B cell (primary cell): ENCODE data around the gene GPR18. TPM values are rescaled to one million over a fixed set of nuclear protein-coding genes. Genes with fewer than 3 reads are reported as not detected.
"Not testable (repeated sequence)": the region's sequence is repeated elsewhere in the genome, so short reads cannot be mapped to it uniquely, and the experiment has no call there.

ENCODE experiments used
- ATAC-seq: fragments of 200-7000 bp; cut with Tn5 transposase; one replicate; pipeline ENCODE4 v1.10.0; 2021; ENCODE audit warnings: low read depth, mild to moderate bottlenecking, moderate number of reproducible peaks, moderate library complexity
- CTCF ChIA-PET: fragments of 350-600 bp; sonication (Branson Sonifier 250); formaldehyde crosslinking; loops from one replicate; lab custom pipeline; 2021; ENCODE audit warnings: antibody characterized with exemption, inconsistent platforms; lab: Charles Lee
- POLR2A ChIA-PET: fragments of 350-600 bp; sonication (Branson Sonifier 250); formaldehyde crosslinking; loops from one replicate; lab custom pipeline; 2021; ENCODE audit warnings: antibody characterized with exemption; lab: Charles Lee
- DNase-seq: peaks from one replicate; pipeline ENCODE4 v3.0.0; 2013
- H2AFZ ChIP-seq: 2 replicates; pipeline ENCODE4 v1.6.1; 2012; ENCODE audit warnings: mild to moderate bottlenecking, low read depth, low read length; ENCODE audit not compliant: insufficient read depth, poor library complexity, severe bottlenecking
- H3K27ac ChIP-seq, 2 donors: 1 replicate in 1 of 2; 2 replicates in 1 of 2; pipeline ENCODE4 v1.5.1; 2012 to 2013; ENCODE audit warnings: low read length in 2 of 2, mild to moderate bottlenecking in 2 of 2, moderate library complexity in 1 of 2
- H3K27me3 ChIP-seq, 4 experiments: fragments of 200-600 bp in 1 of 4; sonication (generic) in 1 of 4; replicated peaks in 1 of 4; 1 replicate in 2 of 4; 2 replicates in 2 of 4; pipeline versions ENCODE4 v1.6.1 to v1.7.0; 2013 to 2016; ENCODE audit warnings: low read length in 3 of 4, mild to moderate bottlenecking in 2 of 4, mixed read lengths in 1 of 4, moderate library complexity in 1 of 4; ENCODE audit not compliant: insufficient read depth in 4 of 4, control insufficient read depth in 3 of 4; ENCODE audit errors: control extremely low read depth in 1 of 4
- H3K36me3 ChIP-seq, 2 experiments: replicated peaks in 1 of 2; 1 replicate in 1 of 2; 2 replicates in 1 of 2; pipeline versions ENCODE4 v1.6.1 to v1.7.1; 2013; ENCODE audit warnings: low read length in 1 of 2; ENCODE audit not compliant: insufficient read depth in 2 of 2, control insufficient read depth in 1 of 2; ENCODE audit errors: control extremely low read depth in 1 of 2, extremely low read depth in 1 of 2
- H3K4me1 ChIP-seq, 2 donors: fragments of 200-600 bp in 1 of 2; sonication (generic) in 1 of 2; 1 replicate in 1 of 2; 2 replicates in 1 of 2; pipeline versions ENCODE4 v1.5.1 to v1.6.1; 2013 to 2017; ENCODE audit warnings: low read length in 2 of 2; ENCODE audit not compliant: control insufficient read depth in 2 of 2, insufficient read depth in 2 of 2
- H3K4me2 ChIP-seq: replicated peaks from 2 replicates; pipeline ENCODE3; 2012; ENCODE audit warnings: mild to moderate bottlenecking, low read depth, low read length; ENCODE audit not compliant: poor library complexity, severe bottlenecking
- H3K4me3 ChIP-seq, 5 experiments: fragments of 200-600 bp in 1 of 5; sonication (generic) in 1 of 5; 1 replicate in 3 of 5; 2 replicates in 2 of 5; pipeline versions ENCODE4 v1.5.1 to v1.7.0; 2011 to 2016; ENCODE audit warnings: low read length in 4 of 5, mild to moderate bottlenecking in 4 of 5, low read depth in 2 of 5, control low read depth in 1 of 5, moderate library complexity in 1 of 5; ENCODE audit not compliant: insufficient read depth in 1 of 5; ENCODE audit errors: control extremely low read depth in 1 of 5, extremely low read depth in 1 of 5
- H3K79me2 ChIP-seq: fragments of 200-600 bp; sonication (generic); one replicate; pipeline ENCODE4 v1.6.0; 2016; ENCODE audit warnings: low read length; ENCODE audit not compliant: control insufficient read depth, insufficient read depth
- H3K9ac ChIP-seq: fragments of 200-600 bp; sonication (generic); 2 replicates; pipeline ENCODE4 v1.6.1; 2017; ENCODE audit warnings: mild to moderate bottlenecking, low read length, moderate library complexity
- H3K9me3 ChIP-seq, 3 donors: one replicate each; pipeline versions ENCODE4 v1.6.1 to v1.7.1; 2013; ENCODE audit warnings: low read length in 2 of 3; ENCODE audit not compliant: control insufficient read depth in 2 of 3, insufficient read depth in 1 of 3; ENCODE audit errors: control extremely low read depth in 1 of 3
- H4K20me1 ChIP-seq: 2 replicates; pipeline ENCODE4 v1.6.0; 2012; ENCODE audit warnings: mild to moderate bottlenecking, low read length; ENCODE audit not compliant: insufficient read depth, control insufficient read depth, poor library complexity, severe bottlenecking
- H3K27ac Mint-ChIP-seq: one replicate; pipeline ENCODE4 v1.8.0; 2021; ENCODE audit warnings: mixed read lengths
- H3K27me3 Mint-ChIP-seq: one replicate; pipeline ENCODE4 v1.8.0; 2021; ENCODE audit warnings: mixed read lengths
- H3K4me1 Mint-ChIP-seq: one replicate; pipeline ENCODE4 v1.8.0; 2021; ENCODE audit warnings: mixed read lengths
- H3K4me3 Mint-ChIP-seq: one replicate; pipeline ENCODE4 v1.8.0; 2021; ENCODE audit warnings: mixed read lengths
- H3K9me3 Mint-ChIP-seq: one replicate; pipeline ENCODE4 v1.8.0; 2022; ENCODE audit warnings: mixed read lengths; ENCODE audit not compliant: insufficient read depth
- WGBS: methylation state at CpG from one replicate; pipeline ENCODE4 v1.1.5; 2013; ENCODE audit warnings: missing lambda C conversion rate; ENCODE audit not compliant: insufficient coverage; 5-methylcytosine and 5-hydroxymethylcytosine counted together
- intact Hi-C: fragments of 100-400 bp; cut with micrococcal nuclease; formaldehyde crosslinking; loops from one replicate; pipeline ENCODE4 v1.10.0; 2022
- polyA plus RNA-seq: library from polyadenylated mRNA; depleted of rRNA; stranded (reverse); fragments of >200 nt; gene quantifications from 2 replicates; pipeline ENCODE4 v1.2.3, GENCODE V29; 2012
- total RNA-seq, 2 donors: library from RNA; stranded (reverse); fragments of 120-200 nt in 1 of 2; gene quantifications; 1 replicate in 1 of 2; 2 replicates in 1 of 2; pipeline versions ENCODE4 v1.2.3 to v1.2.4, GENCODE V29; 2013 to 2022
- TF ChIP-seq, protein P1 (sequence below): fragments of 200-600 bp; IDR thresholded peaks from one replicate; pipeline ENCODE4 v1.8.0; 2022; ENCODE audit warnings: antibody characterized with exemption, mild to moderate bottlenecking

The GPR18 gene
- total and polyA plus RNA-seq, 2 donors (not counting 1 experiment from before 2014, with no cell fraction given): 19.1 to 54.8 TPM

DNA sequence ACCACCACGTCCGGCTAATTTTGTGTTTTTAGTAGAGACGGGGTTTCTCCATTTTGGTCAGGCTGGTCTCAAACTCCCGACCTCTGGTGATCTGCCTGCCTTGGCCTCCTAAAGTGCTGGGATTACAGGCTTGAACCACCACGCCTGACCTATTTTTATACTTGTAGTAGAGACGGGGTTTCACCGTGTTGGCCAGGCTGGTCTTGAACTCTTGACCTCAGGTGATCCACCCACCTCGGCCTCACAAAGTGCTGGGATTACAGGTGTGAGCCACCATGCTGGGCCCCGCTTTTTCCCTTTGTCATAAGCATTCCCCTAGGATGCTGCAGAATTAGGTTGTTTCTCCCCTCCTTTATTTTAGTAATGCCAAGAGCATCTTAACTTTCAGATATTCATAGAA, 47.6 kb downstream of the GPR18 start:
- intact Hi-C loops, DNase-seq, H3K4me2 ChIP-seq, H3K9me3 Mint-ChIP-seq, H3K27me3 ChIP-seq, H3K9me3 ChIP-seq, H3K27ac ChIP-seq, H2AFZ ChIP-seq, ATAC-seq, H3K9ac ChIP-seq, H3K4me3 Mint-ChIP-seq, POLR2A ChIA-PET, H3K27ac Mint-ChIP-seq, H3K27me3 Mint-ChIP-seq, H3K4me3 ChIP-seq: not testable (repeated sequence)
- H3K4me1 Mint-ChIP-seq: peaks cover 75% of the 10 kb centered on the region
- H3K36me3 ChIP-seq: peaks cover 0 to 34% of the 10 kb centered on the region in 2 experiments
- H4K20me1 ChIP-seq: peaks cover 90% of the 10 kb centered on the region
- WGBS: 81% methylated on average over 6 of the region's 9 CpGs
- peaks cover 100% of the 10 kb centered on the region for H3K79me2 ChIP-seq
- CTCF ChIA-PET: interaction anchor here (1.3 kb wide), 1 partner anchor 59 kb away, joined by 3 read pairs; no protein-coding TSS in a partner anchor
- peaks cover 47 to 48% of the 10 kb centered on the region in 2 donors for H3K4me1 ChIP-seq

DNA sequence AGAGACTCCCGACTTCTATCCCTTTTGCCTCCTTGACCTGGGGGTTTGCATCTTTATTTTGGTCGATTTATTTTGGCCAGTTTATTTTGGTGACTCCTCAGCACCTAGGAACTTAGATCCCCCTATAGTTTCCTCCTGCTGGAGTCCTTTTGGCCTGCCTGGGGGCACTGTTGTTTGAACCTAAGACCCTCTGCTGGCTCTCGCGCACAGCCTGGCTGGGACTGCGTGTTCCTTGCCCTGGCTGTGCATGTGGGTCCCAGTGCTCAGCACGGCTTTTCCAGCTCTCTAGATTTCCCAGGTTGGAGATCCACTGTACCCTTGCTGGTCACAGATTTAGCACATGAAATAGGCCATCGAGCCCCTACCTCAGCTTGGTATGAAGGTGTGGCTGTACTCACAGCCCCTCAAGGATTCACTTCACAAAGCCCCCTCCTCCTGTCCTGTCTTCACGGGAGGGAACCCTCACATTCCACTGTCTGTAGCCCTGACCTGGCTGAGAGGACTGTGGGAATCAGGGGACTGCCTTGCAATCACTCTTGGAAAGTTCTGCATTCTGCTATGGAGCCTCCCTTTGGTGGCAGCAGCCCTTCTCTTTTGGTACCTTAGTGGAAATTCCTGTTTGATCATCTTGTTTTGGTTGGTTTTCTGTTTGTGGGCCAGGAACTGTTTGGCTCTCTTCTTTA, 49.2 kb downstream of the GPR18 start:
- DNase-seq: no peak
- Histone ChIP-seq H3K27ac (no peak overlapping the region), H3K9me3 (no peaks in the 10 kb centered on the region), H3K4me3 (no peak overlapping the region), H3K79me2 (peaks cover 97% of the 10 kb centered on the region), H4K20me1 (peaks cover 87% of the 10 kb centered on the region), H3K4me1 (peaks cover 45 to 47% of the 10 kb centered on the region in 2 donors), H3K36me3 (peaks cover 0 to 34% of the 10 kb centered on the region in 2 experiments), H2AFZ (no peak overlapping the region), H3K4me2 (no peak overlapping the region), H3K9ac (no peak overlapping the region), H3K27me3 (no peaks in the 10 kb centered on the region)
- intact Hi-C loops: no loop called here
- H3K4me3 Mint-ChIP-seq: no peak overlapping the region
- peak overlapping the region; percentile 5 for H3K27ac Mint-ChIP-seq
- no peaks in the 10 kb centered on the region for H3K27me3 Mint-ChIP-seq
- POLR2A ChIA-PET: no interaction called here
- ATAC-seq: no peak
- H3K4me1 Mint-ChIP-seq: peaks cover 75% of the 10 kb centered on the region
- TF ChIP-seq, protein P1, sequence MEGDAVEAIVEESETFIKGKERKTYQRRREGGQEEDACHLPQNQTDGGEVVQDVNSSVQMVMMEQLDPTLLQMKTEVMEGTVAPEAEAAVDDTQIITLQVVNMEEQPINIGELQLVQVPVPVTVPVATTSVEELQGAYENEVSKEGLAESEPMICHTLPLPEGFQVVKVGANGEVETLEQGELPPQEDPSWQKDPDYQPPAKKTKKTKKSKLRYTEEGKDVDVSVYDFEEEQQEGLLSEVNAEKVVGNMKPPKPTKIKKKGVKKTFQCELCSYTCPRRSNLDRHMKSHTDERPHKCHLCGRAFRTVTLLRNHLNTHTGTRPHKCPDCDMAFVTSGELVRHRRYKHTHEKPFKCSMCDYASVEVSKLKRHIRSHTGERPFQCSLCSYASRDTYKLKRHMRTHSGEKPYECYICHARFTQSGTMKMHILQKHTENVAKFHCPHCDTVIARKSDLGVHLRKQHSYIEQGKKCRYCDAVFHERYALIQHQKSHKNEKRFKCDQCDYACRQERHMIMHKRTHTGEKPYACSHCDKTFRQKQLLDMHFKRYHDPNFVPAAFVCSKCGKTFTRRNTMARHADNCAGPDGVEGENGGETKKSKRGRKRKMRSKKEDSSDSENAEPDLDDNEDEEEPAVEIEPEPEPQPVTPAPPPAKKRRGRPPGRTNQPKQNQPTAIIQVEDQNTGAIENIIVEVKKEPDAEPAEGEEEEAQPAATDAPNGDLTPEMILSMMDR: no peak
- H3K9me3 Mint-ChIP-seq: no peaks in the 10 kb centered on the region
- 93% methylated on average over 7 of the region's 8 CpGs for WGBS
- CTCF ChIA-PET: interaction anchor here (13.6 kb wide), 1 partner anchor 58 kb away, joined by 349 read pairs; no protein-coding TSS in a partner anchor
